Hindlimb muscle (tissue), 1 donor: ENCODE measurements around the gene SRRT. TPM values are rescaled to one million over a fixed set of nuclear protein-coding genes. Genes with fewer than 3 reads are reported as not detected.

ENCODE experiments used
- polyA plus RNA-seq: library from polyadenylated mRNA; unstranded; fragments of 120-200 nt; gene quantifications from one replicate; pipeline ENCODE4 v1.2.1, GENCODE V29; 2013; ENCODE audit not compliant: insufficient read length

Gene SRRT
- polyA plus RNA-seq, 1 donor = 94.3 TPM

Other genes with a start within 250 kb of the SRRT start
- 1.3 TPM for gene TFR2, start 233.6 kb upstream of the SRRT start, polyA plus RNA-seq
- gene ACTL6B, start 218.7 kb upstream of the SRRT start, polyA plus RNA-seq = not detected
- 159 TPM for gene GNB2, start 201.4 kb upstream of the SRRT start, polyA plus RNA-seq
- 39.7 TPM for gene GIGYF1, start 180.9 kb upstream of the SRRT start, polyA plus RNA-seq
- gene POP7, start 169.0 kb upstream of the SRRT start, polyA plus RNA-seq = 21.4 TPM
- gene EPO, start 154.6 kb upstream of the SRRT start, polyA plus RNA-seq = not detected
- gene ZAN, start 141.5 kb upstream of the SRRT start, polyA plus RNA-seq = not detected
- gene EPHB4, start 47.6 kb upstream of the SRRT start, polyA plus RNA-seq = 47.2 TPM
- gene SLC12A9, start 22.4 kb upstream of the SRRT start, polyA plus RNA-seq = 23.5 TPM
- gene TRIP6, start 7.7 kb upstream of the SRRT start, polyA plus RNA-seq = 41.1 TPM
- 2.8 TPM for gene UFSP1, start 14.6 kb downstream of the SRRT start, polyA plus RNA-seq
- 82.8 TPM for gene ACHE, start 20.8 kb downstream of the SRRT start, polyA plus RNA-seq
- gene MUC3A, start 74.4 kb downstream of the SRRT start, polyA plus RNA-seq = 0.10 TPM
- 0.27 TPM for gene MUC12, start 94.5 kb downstream of the SRRT start, polyA plus RNA-seq
- not detected for gene MUC17, start 145.0 kb downstream of the SRRT start, polyA plus RNA-seq
- gene TRIM56, start 210.4 kb downstream of the SRRT start, polyA plus RNA-seq = 9.4 TPM